Mesendoderm (in vitro differentiated cells): ENCODE data around the gene C22orf31.

ENCODE experiments used
- DNase-seq: peaks from one replicate; pipeline ENCODE4 v3.0.0; 2013
- H2AK5ac ChIP-seq: 2 replicates; pipeline ENCODE4 v1.6.1; 2013; ENCODE audit warnings: low read length, inconsistent platforms
- H2BK120ac ChIP-seq: 2 replicates; pipeline ENCODE4 v1.6.1; 2013; ENCODE audit warnings: low read depth, mild to moderate bottlenecking, low read length, moderate library complexity, mixed read lengths
- H2BK15ac ChIP-seq: replicated peaks from 2 replicates; pipeline ENCODE4 v1.6.1; 2013; ENCODE audit warnings: low read depth, mild to moderate bottlenecking, moderate library complexity
- H2BK5ac ChIP-seq: 2 replicates; pipeline ENCODE4 v1.6.1; 2013; ENCODE audit warnings: low read length, inconsistent platforms
- H3K18ac ChIP-seq: 2 replicates; pipeline ENCODE4 v1.6.1; 2013; ENCODE audit warnings: mild to moderate bottlenecking, low read length, mixed read lengths
- H3K23ac ChIP-seq: one replicate; pipeline ENCODE4 v1.6.1; 2013; ENCODE audit warnings: low read length
- H3K27ac ChIP-seq: 2 replicates; pipeline ENCODE4 v1.5.1; 2013; ENCODE audit warnings: low read depth, mild to moderate bottlenecking, inconsistent platforms, low read length, moderate library complexity
- H3K27me3 ChIP-seq: 2 replicates; pipeline ENCODE4 v1.6.1; 2013; ENCODE audit warnings: low read length, control low read depth, mild to moderate bottlenecking, inconsistent platforms; ENCODE audit not compliant: insufficient read depth, poor library complexity
- H3K36me3 ChIP-seq: 2 replicates; pipeline ENCODE4 v1.6.1; 2013; ENCODE audit warnings: low read length, inconsistent platforms; ENCODE audit not compliant: control insufficient read depth, insufficient read depth
- H3K4ac ChIP-seq: one replicate; pipeline ENCODE4 v1.6.1; 2013; ENCODE audit warnings: low read depth, mild to moderate bottlenecking, low read length, moderate library complexity
- H3K4me1 ChIP-seq: 2 replicates; pipeline ENCODE4 v1.6.1; 2013; ENCODE audit warnings: low read depth, low read length, inconsistent platforms; ENCODE audit not compliant: control insufficient read depth
- H3K4me2 ChIP-seq: 2 replicates; pipeline ENCODE4 v1.6.1; 2013; ENCODE audit warnings: low read length
- H3K4me3 ChIP-seq: 2 replicates; pipeline ENCODE4 v1.5.1; 2013; ENCODE audit warnings: mild to moderate bottlenecking, low read length
- H3K56ac ChIP-seq: one replicate; pipeline ENCODE4 v1.6.1; 2013; ENCODE audit warnings: low read length
- H3K79me1 ChIP-seq: 2 replicates; pipeline ENCODE4 v1.6.1; 2013; ENCODE audit warnings: low read length, inconsistent platforms
- H3K79me2 ChIP-seq: 2 replicates; pipeline ENCODE4 v1.6.1; 2013; ENCODE audit warnings: mild to moderate bottlenecking, low read length; ENCODE audit not compliant: control insufficient read depth, insufficient read depth
- H3K9ac ChIP-seq: 2 replicates; pipeline ENCODE4 v1.6.1; 2013; ENCODE audit warnings: low read length, inconsistent platforms
- H4K5ac ChIP-seq: one replicate; pipeline ENCODE4 v1.6.1; 2013; ENCODE audit warnings: low read length
- H4K8ac ChIP-seq: one replicate; pipeline ENCODE4 v1.6.1; 2013; ENCODE audit warnings: low read depth, mild to moderate bottlenecking, control low read depth, low read length, moderate library complexity
- WGBS: extraction: QIAGEN DNeasy Blood & Tissue Kit; methylation state at CpG from one replicate; pipeline ENCODE4 v1.1.7; 2013; ENCODE audit warnings: low lambda C conversion rate, missing lambda C conversion rate; ENCODE audit not compliant: insufficient coverage; ENCODE audit errors: extremely low coverage; 5-methylcytosine and 5-hydroxymethylcytosine counted together

C22orf31 gene

DNA sequence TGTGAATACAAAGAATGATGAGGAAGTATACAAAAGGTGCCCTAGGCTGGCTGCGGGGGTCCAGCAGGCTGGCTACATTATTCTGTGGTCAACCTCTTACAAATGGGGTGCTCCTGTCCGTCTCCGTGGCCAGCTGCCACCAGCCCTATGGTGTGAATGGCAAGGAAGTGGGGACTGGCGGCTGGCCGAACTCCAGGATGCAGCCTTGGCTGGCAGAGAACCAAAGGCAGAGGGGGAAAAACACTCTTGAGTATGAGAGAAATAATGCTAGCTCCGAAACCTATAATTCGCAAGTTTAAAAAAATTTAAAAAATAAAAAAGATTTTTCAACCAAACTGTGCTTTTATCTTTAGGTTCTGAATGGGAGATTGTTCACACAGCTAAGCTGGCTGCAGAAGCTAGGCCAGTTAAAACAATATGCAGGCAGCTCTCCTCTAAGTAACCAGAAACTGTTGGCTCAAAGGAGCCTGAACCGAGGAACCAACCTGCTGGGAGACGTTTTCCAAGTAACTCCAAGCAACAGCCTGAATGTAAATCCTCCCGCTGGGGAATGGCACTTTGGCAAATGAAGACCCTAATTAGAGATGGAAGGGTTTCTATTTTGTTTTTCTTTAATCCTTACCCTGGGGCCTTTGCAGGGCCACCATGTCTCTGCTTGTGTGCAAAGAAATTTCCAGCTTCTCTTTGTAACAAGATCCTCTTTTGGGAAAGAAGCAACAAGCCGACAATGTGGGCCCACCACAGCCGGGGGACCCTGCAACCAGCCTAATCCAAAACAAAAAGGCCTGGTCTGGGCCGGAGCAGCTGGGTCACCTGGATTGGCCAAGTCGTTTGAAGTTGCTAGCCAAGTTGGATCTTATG lies 50.2 kb downstream of the C22orf31 start:
- Histone ChIP-seq H2AK5ac (no peak overlapping the region), H3K4me1 (peaks cover 9% of the 10 kb centered on the region), H2BK5ac (no peak overlapping the region), H3K4me2 (no peak overlapping the region), H3K23ac (no peak overlapping the region), H2BK15ac (no peak overlapping the region), H3K4ac (no peak overlapping the region), H3K4me3 (no peak overlapping the region), H4K5ac (no peak overlapping the region), H3K27ac (no peak overlapping the region), H3K36me3 (no peaks in the 10 kb centered on the region), H2BK120ac (no peak overlapping the region), H3K27me3 (no peaks in the 10 kb centered on the region), H3K18ac (peak overlapping the region; percentile 41), H3K79me2 (peaks cover 11% of the 10 kb centered on the region), H3K56ac (no peak overlapping the region), H3K79me1 (peaks cover 19% of the 10 kb centered on the region), H4K8ac (no peak overlapping the region), H3K9ac (no peak overlapping the region)
- WGBS: no CpG with 5 or more reads among the region's 14 CpGs
- DNase-seq: no peak

GRCh38 chr22:29009148-29009547 lies 52.5 kb downstream of the C22orf31 start:
- H3K36me3 ChIP-seq: no peaks in the 10 kb centered on the region
- no peak overlapping the region for H4K5ac ChIP-seq
- no peak overlapping the region for H3K9ac ChIP-seq
- H3K56ac ChIP-seq: no peak overlapping the region
- no peak overlapping the region for H3K4ac ChIP-seq
- DNase-seq: no peak
- H2BK5ac ChIP-seq: no peak overlapping the region
- no peak overlapping the region for H4K8ac ChIP-seq
- peaks cover 15% of the 10 kb centered on the region for H3K79me1 ChIP-seq
- no peak overlapping the region for H3K18ac ChIP-seq
- H3K27ac ChIP-seq: no peak overlapping the region
- peaks cover 11% of the 10 kb centered on the region for H3K79me2 ChIP-seq
- H3K23ac ChIP-seq: no peak overlapping the region
- H3K4me3 ChIP-seq: no peak overlapping the region
- H3K27me3 ChIP-seq: no peaks in the 10 kb centered on the region
- WGBS: no CpG with 5 or more reads among the region's 5 CpGs
- no peak overlapping the region for H3K4me2 ChIP-seq
- no peak overlapping the region for H2BK15ac ChIP-seq
- no peak overlapping the region for H2BK120ac ChIP-seq
- H2AK5ac ChIP-seq: no peak overlapping the region
- H3K4me1 ChIP-seq: peaks cover 17% of the 10 kb centered on the region
